Pancreas (tissue), 10 donors: ENCODE results near the gene WDR38. TPM values are rescaled to one million over a fixed set of nuclear protein-coding genes. Genes with fewer than 3 reads are reported as not detected.

Experiments
- ATAC-seq, 4 donors: fragments of 200-7000 bp; cut with Tn5 transposase; one replicate each; pipeline versions ENCODE4 v1.8.0 to v1.9.1; 2020; ENCODE audit warnings: mild to moderate bottlenecking in 4 of 4, moderate library complexity in 4 of 4
- DNase-seq, 6 donors: peaks; one replicate each; pipeline ENCODE4 v3.0.0-alpha.2; 2020
- FAIRE-seq: peaks from 2 replicates; lab custom pipeline; 2012; peaks lifted over from hg19 to GRCh38; lab: Jason Lieb, UNC
- H3K27ac ChIP-seq, 4 donors: fragments of 200-600 bp; sonication (generic); 1 replicate in 3 of 4; 2 replicates in 1 of 4; pipeline versions ENCODE4 v1.5.0 to v1.8.0; 2020
- H3K27me3 ChIP-seq, 4 donors: fragments of 200-600 bp; one replicate each; pipeline ENCODE4 v1.8.0; 2021
- H3K36me3 ChIP-seq, 3 donors: fragments of 200-600 bp; sonication (generic) in 1 of 3; one replicate each; pipeline versions ENCODE4 v1.5.0 to v1.8.0; 2020 to 2021
- H3K4me1 ChIP-seq, 3 donors: fragments of 200-600 bp; one replicate each; pipeline ENCODE4 v1.8.0; 2021
- H3K4me3 ChIP-seq, 4 donors: fragments of 200-600 bp; sonication (generic) in 2 of 4; one replicate each; pipeline versions ENCODE4 v1.5.0 to v1.8.0; 2020 to 2021
- H3K9me3 ChIP-seq, 4 donors: fragments of 200-600 bp; one replicate each; pipeline ENCODE4 v1.8.0; 2021
- WGBS, 2 donors: extraction: QIAGEN DNeasy Blood & Tissue Kit; methylation state at CpG; one replicate each; pipeline ENCODE4 v1.1.7; 2013; 5-methylcytosine and 5-hydroxymethylcytosine counted together
- intact Hi-C, 3 donors: fragments of 100-400 bp; cut with DNase I; formaldehyde crosslinking; loops; one replicate each; pipeline versions ENCODE4 v1.11.1 to v1.14.2; 2022
- polyA plus RNA-seq, 2 donors: library from polyadenylated mRNA; stranded (reverse); fragments of 200-250 nt; gene quantifications; one replicate each; pipeline ENCODE4 v1.2.3, GENCODE V29; 2013
- total RNA-seq, 6 donors: library from RNA; stranded (reverse); fragmentation: NEBNext Ultra II Directional in 4 of 6; extraction: Animal tissue kit (Norgen Biotek cat#: 25700) in 4 of 6; gene quantifications; one replicate each; pipeline versions ENCODE4 v1.2.1 to v1.2.4, GENCODE V29; 2021 to 2023
- TF ChIP-seq, protein P1 (sequence below), 4 donors: fragments of 200-600 bp; sonication (generic) in 3 of 4; IDR thresholded peaks; one replicate each; pipeline versions ENCODE4 v1.5.0 to v1.8.0; 2021; ENCODE audit warnings: antibody characterized with exemption in 4 of 4
- donor health status: healthy with polysubstance abuse.
- donor health status: DM: no; HTN: no; CAD: no; lungs with moderate emphysema.
- donor health status: DM: no; HTN: no; CAD: no.
- donor health status: control.
- donor health status: control.
- donor health status: Bipolar disorder and iron deficiency.
- donor health status: DM: yes; HTN: yes; CAD: no.
- donor health status: DM: no; HTN: no; CAD: no.
- donor health status: DM: no; HTN: no; CAD: no.
- donor health status: DM: yes; HTN: yes; CAD: no.

WDR38 gene
- total and polyA plus RNA-seq, 8 donors: 0.13 TPM; not detected in 7

DNA sequence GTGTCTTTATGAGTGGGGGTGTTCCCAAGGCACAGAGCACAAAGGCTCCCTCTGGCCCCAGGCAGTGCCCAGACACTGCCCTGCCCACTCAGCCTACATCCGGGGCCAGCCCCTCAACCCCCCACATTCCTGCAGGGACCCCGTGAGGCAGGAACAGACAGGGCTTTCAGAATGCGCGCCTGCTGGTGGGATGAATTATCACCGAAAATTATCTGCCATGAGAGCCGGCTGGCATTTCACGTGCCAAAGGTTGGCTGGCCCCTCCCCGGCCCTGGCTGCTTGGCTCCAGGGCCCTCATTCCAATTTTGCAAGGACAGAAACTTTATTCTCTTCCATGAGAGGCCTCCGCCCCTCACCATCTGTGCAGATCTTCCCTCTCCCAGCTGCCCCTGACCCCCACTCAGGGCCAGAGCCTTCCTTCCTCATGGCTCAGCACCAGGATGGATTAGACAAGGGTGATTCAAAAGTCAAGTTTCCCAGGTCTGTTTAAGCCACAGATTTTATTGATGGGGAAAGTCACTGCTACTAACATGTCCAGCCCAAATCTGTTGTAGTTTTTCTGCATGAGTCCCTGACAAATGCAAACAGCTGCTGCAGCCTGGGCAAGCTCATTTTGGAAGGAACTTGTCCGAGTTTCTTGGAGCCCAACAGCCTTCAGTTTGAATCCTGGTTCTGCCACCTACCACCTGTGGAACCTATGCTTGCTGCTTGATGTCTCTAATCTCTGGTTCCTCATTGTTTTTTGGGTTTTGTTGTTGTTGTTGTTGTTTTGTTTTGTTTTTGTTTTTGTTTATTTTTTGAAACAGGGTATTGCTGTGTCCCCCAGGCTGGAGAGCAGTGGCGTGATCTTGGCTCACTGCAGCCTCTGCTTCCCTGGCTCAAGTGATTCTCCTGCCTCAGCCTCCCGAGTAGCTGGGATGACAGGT lies 32.3 kb upstream of the WDR38 start:
- ATAC-seq (peak in 1 of 4 donors; percentile 8), FAIRE-seq (no peak), DNase-seq (peak in 1 of 6 donors; percentile 34)
- H3K27me3 ChIP-seq: no peaks in the 10 kb centered on the region
- peak overlapping the region; percentile 3 to 33 (median 27) for H3K27ac ChIP-seq
- H3K36me3 ChIP-seq: no peaks in the 10 kb centered on the region
- no peaks in the 10 kb centered on the region for H3K9me3 ChIP-seq
- H3K4me1 ChIP-seq: peaks cover 6 to 25% (median 17%) of the 10 kb centered on the region in 3 donors
- H3K4me3 ChIP-seq: no peak overlapping the region
- intact Hi-C loops: no loop called here
- TF ChIP-seq, protein P1, sequence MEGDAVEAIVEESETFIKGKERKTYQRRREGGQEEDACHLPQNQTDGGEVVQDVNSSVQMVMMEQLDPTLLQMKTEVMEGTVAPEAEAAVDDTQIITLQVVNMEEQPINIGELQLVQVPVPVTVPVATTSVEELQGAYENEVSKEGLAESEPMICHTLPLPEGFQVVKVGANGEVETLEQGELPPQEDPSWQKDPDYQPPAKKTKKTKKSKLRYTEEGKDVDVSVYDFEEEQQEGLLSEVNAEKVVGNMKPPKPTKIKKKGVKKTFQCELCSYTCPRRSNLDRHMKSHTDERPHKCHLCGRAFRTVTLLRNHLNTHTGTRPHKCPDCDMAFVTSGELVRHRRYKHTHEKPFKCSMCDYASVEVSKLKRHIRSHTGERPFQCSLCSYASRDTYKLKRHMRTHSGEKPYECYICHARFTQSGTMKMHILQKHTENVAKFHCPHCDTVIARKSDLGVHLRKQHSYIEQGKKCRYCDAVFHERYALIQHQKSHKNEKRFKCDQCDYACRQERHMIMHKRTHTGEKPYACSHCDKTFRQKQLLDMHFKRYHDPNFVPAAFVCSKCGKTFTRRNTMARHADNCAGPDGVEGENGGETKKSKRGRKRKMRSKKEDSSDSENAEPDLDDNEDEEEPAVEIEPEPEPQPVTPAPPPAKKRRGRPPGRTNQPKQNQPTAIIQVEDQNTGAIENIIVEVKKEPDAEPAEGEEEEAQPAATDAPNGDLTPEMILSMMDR (IDR thresholded peaks at IDR 0.05): no peak
- 37% methylated on average over 12 of the region's 12 CpGs for WGBS, 2 donors

DNA sequence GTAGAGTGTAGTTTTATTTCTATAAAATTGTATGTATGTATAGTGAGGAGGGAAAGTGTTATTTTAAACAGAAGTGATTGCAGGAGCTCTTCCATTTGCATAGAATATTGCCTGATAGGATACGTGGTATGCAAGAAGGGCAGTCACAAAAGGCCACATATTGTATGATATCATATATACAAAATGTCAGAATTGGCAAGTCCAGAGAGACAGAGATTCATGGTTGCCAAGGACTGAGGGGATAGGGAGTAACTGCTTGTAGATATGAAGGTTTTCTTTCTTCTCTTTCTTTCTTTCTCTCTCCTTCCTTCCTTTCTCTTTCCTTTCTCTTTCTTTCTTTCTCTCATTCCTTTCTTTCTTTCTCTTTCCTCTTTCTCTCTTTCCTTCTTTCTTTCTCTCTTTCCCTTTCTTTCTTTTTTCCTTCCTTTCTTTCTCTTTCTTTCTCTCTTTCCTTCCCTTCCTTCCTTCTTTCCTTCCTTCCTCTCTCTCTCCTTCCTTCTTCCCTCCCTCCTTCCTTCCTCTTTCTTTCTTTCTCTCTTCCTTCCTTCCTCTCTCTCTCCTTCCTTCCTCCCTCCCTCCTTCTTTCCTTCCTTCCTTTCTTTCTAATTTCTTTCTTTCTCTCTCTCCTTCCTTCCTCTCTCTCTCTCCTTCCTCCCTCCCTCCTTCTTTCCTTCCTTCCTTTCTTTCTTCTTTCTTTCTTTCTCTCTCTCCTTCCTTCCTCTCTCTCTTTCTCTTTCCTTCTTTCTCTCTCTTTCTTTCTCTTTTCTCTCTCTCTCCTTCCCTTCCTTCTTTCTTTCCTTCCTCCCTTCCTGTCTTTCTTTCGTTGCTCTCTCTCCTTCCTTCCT lies 24.5 kb upstream of the WDR38 start:
- H3K27ac ChIP-seq: no peak overlapping the region
- FAIRE-seq (no peak), DNase-seq (no peak), ATAC-seq (no peak)
- TF ChIP-seq, protein P1 (IDR thresholded peaks at IDR 0.05): no peak
- no peaks in the 10 kb centered on the region for H3K36me3 ChIP-seq
- peaks cover 0 to 15% (median 3%) of the 10 kb centered on the region in 3 donors for H3K4me1 ChIP-seq
- intact Hi-C loops: no loop called here
- H3K4me3 ChIP-seq: no peak overlapping the region
- no peaks in the 10 kb centered on the region for H3K9me3 ChIP-seq
- 65 to 75% methylated on average over 2 of the region's 2 CpGs for WGBS, 2 donors
- H3K27me3 ChIP-seq: no peaks in the 10 kb centered on the region

DNA sequence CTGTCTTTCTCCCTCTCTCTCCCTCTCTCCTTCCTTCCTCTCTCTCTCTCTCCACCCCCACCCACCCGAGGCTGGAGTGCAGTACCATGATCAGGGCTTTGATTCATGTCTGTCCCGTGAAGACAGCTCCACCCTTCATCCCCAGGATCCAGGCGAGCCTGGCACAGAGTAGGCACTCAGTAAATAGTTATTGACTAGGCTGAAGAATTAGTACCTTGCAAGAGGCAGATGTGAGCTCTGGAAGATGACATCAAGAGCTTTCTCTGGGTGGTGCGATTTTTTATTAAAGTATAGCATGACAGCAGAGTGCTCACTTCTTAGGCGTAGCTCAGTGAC lies 24.0 kb upstream of the WDR38 start:
- Histone ChIP-seq H3K27ac (no peak overlapping the region), H3K27me3 (no peaks in the 10 kb centered on the region), H3K4me1 (peaks cover 0 to 15% (median 3%) of the 10 kb centered on the region in 3 donors), H3K36me3 (no peaks in the 10 kb centered on the region), H3K4me3 (no peak overlapping the region), H3K9me3 (no peaks in the 10 kb centered on the region)
- 66 to 67% methylated on average over 5 of the region's 5 CpGs for WGBS, 2 donors
- no peak for DNase-seq
- ATAC-seq: no peak
- no peak for FAIRE-seq
- TF ChIP-seq, protein P1 (IDR thresholded peaks at IDR 0.05): no peak
- intact Hi-C loops: no loop called here

DNA sequence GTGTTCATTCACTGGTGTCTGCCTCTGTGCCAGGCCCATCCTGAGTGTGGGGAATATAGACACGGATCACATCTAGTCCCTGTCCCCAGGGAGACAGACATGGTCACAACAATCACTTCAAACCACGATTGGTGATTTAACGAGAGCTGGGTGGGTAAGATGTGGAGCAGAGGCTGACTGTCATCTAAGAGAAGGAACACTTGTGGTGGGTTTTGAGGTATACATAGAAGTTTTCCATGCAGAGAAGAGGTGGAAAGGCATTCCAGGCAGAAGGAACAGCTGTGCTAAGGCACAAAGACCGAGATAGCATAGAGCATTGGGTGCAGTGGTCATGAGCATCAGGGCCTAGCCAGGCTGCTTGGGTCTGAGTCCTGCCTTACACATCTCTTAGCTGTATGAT lies 22.7 kb upstream of the WDR38 start:
- Histone ChIP-seq H3K4me1 (peaks cover 9 to 25% (median 12%) of the 10 kb centered on the region in 3 donors), H3K27me3 (no peaks in the 10 kb centered on the region), H3K4me3 (no peak overlapping the region), H3K36me3 (no peaks in the 10 kb centered on the region), H3K27ac (no peak overlapping the region), H3K9me3 (no peaks in the 10 kb centered on the region)
- FAIRE-seq: no peak
- TF ChIP-seq, protein P1 (IDR thresholded peaks at IDR 0.05): no peak
- WGBS, 2 donors: 70 to 74% methylated on average over 4 of the region's 4 CpGs
- ATAC-seq: no peak
- DNase-seq: no peak
- intact Hi-C loops: no loop called here
